PC-3 (cell line): Measurements from ENCODE around the gene CFI.

Experiments
- EZH2 ChIP-seq: fragments of 300-600 bp; sonication (generic); IDR thresholded peaks from one replicate; pipeline ENCODE4 v1.6.1; 2017; ENCODE audit warnings: antibody characterized with exemption, mild to moderate bottlenecking, low read length; ENCODE audit not compliant: unreplicated experiment
- TF ChIP-seq, protein P1 (sequence below): fragments of 300-600 bp; sonication (generic); conservative IDR thresholded peaks from 2 replicates; pipeline ENCODE4 v1.5.1; 2017; ENCODE audit warnings: antibody characterized with exemption, low read depth, mild to moderate bottlenecking, low read length

DNA sequence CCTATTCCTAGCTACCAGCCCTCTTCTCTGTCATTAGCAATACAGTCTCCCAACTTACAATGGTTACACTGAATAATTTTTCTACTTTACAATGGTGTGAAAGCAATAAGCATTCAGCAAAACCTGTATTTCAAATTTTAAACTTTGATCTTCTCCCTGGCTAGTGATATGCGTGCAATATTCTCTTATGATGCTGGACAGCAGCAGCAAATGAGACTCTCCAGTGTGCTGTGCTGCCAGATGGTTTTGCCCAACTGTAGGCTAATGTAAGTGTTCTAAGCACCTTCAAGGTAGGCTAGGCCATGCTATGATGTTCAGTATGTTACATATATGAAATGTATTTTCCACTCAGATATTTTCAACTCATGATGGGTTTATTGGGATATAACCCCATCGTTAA, 7.9 kb upstream of the CFI start:
- TF ChIP-seq, protein P1, sequence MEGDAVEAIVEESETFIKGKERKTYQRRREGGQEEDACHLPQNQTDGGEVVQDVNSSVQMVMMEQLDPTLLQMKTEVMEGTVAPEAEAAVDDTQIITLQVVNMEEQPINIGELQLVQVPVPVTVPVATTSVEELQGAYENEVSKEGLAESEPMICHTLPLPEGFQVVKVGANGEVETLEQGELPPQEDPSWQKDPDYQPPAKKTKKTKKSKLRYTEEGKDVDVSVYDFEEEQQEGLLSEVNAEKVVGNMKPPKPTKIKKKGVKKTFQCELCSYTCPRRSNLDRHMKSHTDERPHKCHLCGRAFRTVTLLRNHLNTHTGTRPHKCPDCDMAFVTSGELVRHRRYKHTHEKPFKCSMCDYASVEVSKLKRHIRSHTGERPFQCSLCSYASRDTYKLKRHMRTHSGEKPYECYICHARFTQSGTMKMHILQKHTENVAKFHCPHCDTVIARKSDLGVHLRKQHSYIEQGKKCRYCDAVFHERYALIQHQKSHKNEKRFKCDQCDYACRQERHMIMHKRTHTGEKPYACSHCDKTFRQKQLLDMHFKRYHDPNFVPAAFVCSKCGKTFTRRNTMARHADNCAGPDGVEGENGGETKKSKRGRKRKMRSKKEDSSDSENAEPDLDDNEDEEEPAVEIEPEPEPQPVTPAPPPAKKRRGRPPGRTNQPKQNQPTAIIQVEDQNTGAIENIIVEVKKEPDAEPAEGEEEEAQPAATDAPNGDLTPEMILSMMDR = no peak
- no peak for TF ChIP-seq EZH2
